H9 (cell line): ENCODE measurements around the gene SLA2. TPM values are rescaled to one million over a fixed set of nuclear protein-coding genes. Genes with fewer than 3 reads are reported as not detected.

Source experiments
- DNase-seq: peaks from one replicate; pipeline ENCODE4 v3.0.0-alpha.2; 2017
- H2AFZ ChIP-seq: one replicate; pipeline ENCODE4 v1.6.1; 2013; ENCODE audit warnings: mild to moderate bottlenecking, low read length, control low read depth, moderate library complexity
- H2AK5ac ChIP-seq: 2 replicates; pipeline ENCODE4 v1.6.1; 2013; ENCODE audit warnings: low read length, control low read depth, mixed read lengths; ENCODE audit not compliant: insufficient read length
- H2BK120ac ChIP-seq: one replicate; pipeline ENCODE4 v1.6.1; 2013; ENCODE audit warnings: low read depth, mild to moderate bottlenecking, low read length, control low read depth, inconsistent platforms; ENCODE audit not compliant: poor library complexity, severe bottlenecking
- H2BK12ac ChIP-seq: 2 replicates; pipeline ENCODE4 v1.6.1; 2013; ENCODE audit warnings: low read length, control low read depth, mixed read lengths, low read depth; ENCODE audit not compliant: insufficient read length
- H2BK15ac ChIP-seq: 2 replicates; pipeline ENCODE4 v1.6.1; 2013; ENCODE audit warnings: low read depth, low read length, control low read depth
- H2BK20ac ChIP-seq: one replicate; pipeline ENCODE4 v1.6.1; 2013; ENCODE audit warnings: low read depth, mild to moderate bottlenecking, low read length, control low read depth, inconsistent platforms; ENCODE audit not compliant: poor library complexity, severe bottlenecking
- H2BK5ac ChIP-seq: 2 replicates; pipeline ENCODE4 v1.6.1; 2013; ENCODE audit warnings: low read length, control low read depth, mixed read lengths; ENCODE audit not compliant: insufficient read length
- H3K14ac ChIP-seq: 2 replicates; pipeline ENCODE4 v1.6.1; 2013; ENCODE audit warnings: low read length, control low read depth; ENCODE audit not compliant: insufficient read depth
- H3K18ac ChIP-seq: 2 replicates; pipeline ENCODE4 v1.6.1; 2013; ENCODE audit warnings: low read depth, mild to moderate bottlenecking, mixed read lengths, low read length, control low read depth; ENCODE audit not compliant: insufficient read length
- H3K23ac ChIP-seq: 2 replicates; pipeline ENCODE4 v1.6.1; 2013; ENCODE audit warnings: low read length, control low read depth, mixed read lengths, low read depth; ENCODE audit not compliant: insufficient read length
- H3K23me2 ChIP-seq: 2 replicates; pipeline ENCODE4 v1.6.1; 2013; ENCODE audit warnings: low read depth, mild to moderate bottlenecking, mixed read lengths, low read length, control low read depth; ENCODE audit not compliant: insufficient read length, poor library complexity, severe bottlenecking
- H3K27ac ChIP-seq: 2 replicates; pipeline ENCODE4 v1.5.1; 2013; ENCODE audit warnings: low read length, control low read depth, mixed read lengths, low read depth; ENCODE audit not compliant: insufficient read length
- H3K27me3 ChIP-seq: 2 replicates; pipeline ENCODE4 v1.6.1; 2013; ENCODE audit warnings: low read length, control low read depth, inconsistent platforms; ENCODE audit not compliant: insufficient read depth
- H3K4ac ChIP-seq: 2 replicates; pipeline ENCODE4 v1.6.1; 2013; ENCODE audit warnings: low read depth, mild to moderate bottlenecking, control low read depth, inconsistent platforms, low read length, moderate library complexity
- H3K4me1 ChIP-seq: 2 replicates; pipeline ENCODE4 v1.6.1; 2013; ENCODE audit warnings: low read length, control low read depth, inconsistent platforms; ENCODE audit not compliant: insufficient read depth
- H3K4me2 ChIP-seq: 2 replicates; pipeline ENCODE4 v1.6.1; 2013; ENCODE audit warnings: low read length, control low read depth, mixed read lengths; ENCODE audit not compliant: insufficient read length, insufficient read depth
- H3K56ac ChIP-seq: 2 replicates; pipeline ENCODE4 v1.6.1; 2013; ENCODE audit warnings: low read depth, mild to moderate bottlenecking, mixed read lengths, low read length, control low read depth; ENCODE audit not compliant: insufficient read length
- H3K79me1 ChIP-seq: 2 replicates; pipeline ENCODE4 v1.6.1; 2013; ENCODE audit warnings: low read depth, mild to moderate bottlenecking, moderate library complexity, low read length, control low read depth, inconsistent platforms; ENCODE audit not compliant: insufficient read depth, poor library complexity, severe bottlenecking
- H3K79me2 ChIP-seq: 2 replicates; pipeline ENCODE4 v1.6.1; 2013; ENCODE audit warnings: low read length, control low read depth, inconsistent platforms; ENCODE audit not compliant: insufficient read depth
- H3K9ac ChIP-seq: 2 replicates; pipeline ENCODE4 v1.6.1; 2013; ENCODE audit warnings: low read length, control low read depth, mixed read lengths; ENCODE audit not compliant: insufficient read length; ENCODE audit errors: extremely low read depth
- H3K9me3 ChIP-seq: one replicate; pipeline ENCODE4 v1.6.1; 2013; ENCODE audit warnings: low read depth, low read length, inconsistent platforms; ENCODE audit not compliant: control insufficient read depth
- H3T11ph ChIP-seq: one replicate; pipeline ENCODE4 v1.6.1; 2013; ENCODE audit warnings: mild to moderate bottlenecking, low read length, control low read depth, inconsistent platforms
- H4K20me1 ChIP-seq: one replicate; pipeline ENCODE4 v1.6.1; 2013; ENCODE audit not compliant: control insufficient read depth, insufficient read length, insufficient read depth
- H4K5ac ChIP-seq: 2 replicates; pipeline ENCODE4 v1.6.1; 2013; ENCODE audit warnings: low read depth, mild to moderate bottlenecking, mixed read lengths, low read length, control low read depth; ENCODE audit not compliant: insufficient read length
- H4K8ac ChIP-seq: replicated peaks from 2 replicates; pipeline ENCODE4 v1.6.1; 2013; ENCODE audit warnings: low read length, control low read depth, mixed read lengths, low read depth; ENCODE audit not compliant: insufficient read length
- H4K91ac ChIP-seq: 2 replicates; pipeline ENCODE4 v1.6.1; 2013; ENCODE audit warnings: low read depth, mild to moderate bottlenecking, moderate library complexity, mixed read lengths, low read length, control low read depth; ENCODE audit not compliant: insufficient read length
- H3K27ac Mint-ChIP-seq, 3 experiments: 2 replicates in 2 of 3; 3 replicates in 1 of 3; pipeline ENCODE4 v1.8.0; 2020 to 2021; ENCODE audit warnings: mixed read lengths in 3 of 3, mild to moderate bottlenecking in 1 of 3, moderate library complexity in 1 of 3
- H3K27me3 Mint-ChIP-seq: 2 replicates; pipeline ENCODE4 v1.8.0; 2021; ENCODE audit warnings: low read depth, mild to moderate bottlenecking, moderate library complexity, mixed read lengths
- H3K36me3 Mint-ChIP-seq, 3 experiments: 2 replicates in 2 of 3; 3 replicates in 1 of 3; pipeline ENCODE4 v1.8.0; 2020 to 2021; ENCODE audit warnings: low read depth in 3 of 3, mixed read lengths in 3 of 3; ENCODE audit not compliant: insufficient read depth in 1 of 3
- H3K4me1 Mint-ChIP-seq, 2 experiments: 2 replicates each; pipeline ENCODE4 v1.8.0; 2020; ENCODE audit warnings: mixed read lengths in 2 of 2
- H3K4me3 Mint-ChIP-seq, 2 experiments: 2 replicates in 1 of 2; 3 replicates in 1 of 2; pipeline ENCODE4 v1.8.0; 2020 to 2021; ENCODE audit warnings: mild to moderate bottlenecking in 2 of 2, mixed read lengths in 2 of 2, moderate library complexity in 1 of 2
- H3K9me3 Mint-ChIP-seq, 2 experiments: 2 replicates in 1 of 2; 3 replicates in 1 of 2; pipeline ENCODE4 v1.8.0; 2020; ENCODE audit warnings: mild to moderate bottlenecking in 2 of 2, mixed read lengths in 2 of 2, moderate library complexity in 1 of 2
- WGBS: extraction: QIAGEN DNeasy Blood & Tissue Kit; methylation state at CpG from one replicate; pipeline ENCODE4 v1.1.7; 2013; ENCODE audit warnings: missing lambda C conversion rate, low lambda C conversion rate, mixed read lengths; ENCODE audit not compliant: insufficient read length; ENCODE audit errors: extremely low coverage; 5-methylcytosine and 5-hydroxymethylcytosine counted together
- total RNA-seq: library from RNA; stranded (reverse); gene quantifications from 2 replicates; pipeline ENCODE4 v1.2.1, GENCODE V29; 2021
- TF ChIP-seq, protein P1 (sequence below): fragments of 200-600 bp; sonication (generic); conservative IDR thresholded peaks from 3 replicates; pipeline ENCODE4 v1.8.0; 2021; ENCODE audit warnings: antibody characterized with exemption, mild to moderate bottlenecking

The SLA2 gene
- total RNA-seq, 1 experiment from 2014 or later = 0.20 TPM

DNA sequence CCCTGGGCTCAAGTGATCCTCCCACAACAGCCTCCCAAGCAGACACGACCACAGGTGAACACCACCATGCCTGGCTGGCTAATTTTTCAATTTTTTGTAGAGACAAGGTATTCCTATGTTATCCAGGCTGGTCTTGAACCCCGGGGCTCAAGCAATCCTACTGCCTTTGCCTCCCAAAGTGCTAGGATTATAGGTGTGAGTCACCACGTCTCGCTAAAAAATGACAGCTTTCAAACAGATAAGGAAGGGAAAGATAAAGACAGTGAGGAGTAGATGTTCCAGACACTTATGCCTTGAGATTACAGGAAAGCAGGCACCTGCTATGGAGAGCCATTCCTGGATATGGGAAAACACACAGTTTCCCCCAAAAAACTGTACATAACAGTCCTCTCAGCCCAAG lies 40.9 kb upstream of the SLA2 start:
- no peaks in the 10 kb centered on the region for H4K20me1 ChIP-seq
- no peak overlapping the region for H3K23ac ChIP-seq
- Mint-ChIP-seq H3K27me3 (no peaks in the 10 kb centered on the region), H3K9me3 (no peaks in the 10 kb centered on the region), H3K4me1 (no peaks in the 10 kb centered on the region), H3K4me3 (no peak overlapping the region), H3K36me3 (peaks cover 0 to 4% (median 2%) of the 10 kb centered on the region in 3 experiments; a peak in 1 of 7 replicates), H3K27ac (no peak overlapping the region; a peak in 1 of 7 replicates)
- no peak overlapping the region for H3T11ph ChIP-seq
- no peak overlapping the region for H2AK5ac ChIP-seq
- H3K14ac ChIP-seq = no peak overlapping the region
- H2BK12ac ChIP-seq = no peak overlapping the region
- no peak for DNase-seq
- TF ChIP-seq, protein P1, sequence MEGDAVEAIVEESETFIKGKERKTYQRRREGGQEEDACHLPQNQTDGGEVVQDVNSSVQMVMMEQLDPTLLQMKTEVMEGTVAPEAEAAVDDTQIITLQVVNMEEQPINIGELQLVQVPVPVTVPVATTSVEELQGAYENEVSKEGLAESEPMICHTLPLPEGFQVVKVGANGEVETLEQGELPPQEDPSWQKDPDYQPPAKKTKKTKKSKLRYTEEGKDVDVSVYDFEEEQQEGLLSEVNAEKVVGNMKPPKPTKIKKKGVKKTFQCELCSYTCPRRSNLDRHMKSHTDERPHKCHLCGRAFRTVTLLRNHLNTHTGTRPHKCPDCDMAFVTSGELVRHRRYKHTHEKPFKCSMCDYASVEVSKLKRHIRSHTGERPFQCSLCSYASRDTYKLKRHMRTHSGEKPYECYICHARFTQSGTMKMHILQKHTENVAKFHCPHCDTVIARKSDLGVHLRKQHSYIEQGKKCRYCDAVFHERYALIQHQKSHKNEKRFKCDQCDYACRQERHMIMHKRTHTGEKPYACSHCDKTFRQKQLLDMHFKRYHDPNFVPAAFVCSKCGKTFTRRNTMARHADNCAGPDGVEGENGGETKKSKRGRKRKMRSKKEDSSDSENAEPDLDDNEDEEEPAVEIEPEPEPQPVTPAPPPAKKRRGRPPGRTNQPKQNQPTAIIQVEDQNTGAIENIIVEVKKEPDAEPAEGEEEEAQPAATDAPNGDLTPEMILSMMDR = no peak
- no peaks in the 10 kb centered on the region for H3K27me3 ChIP-seq
- no peak overlapping the region for H4K91ac ChIP-seq
- no peak overlapping the region for H3K18ac ChIP-seq
- H3K56ac ChIP-seq = no peak overlapping the region
- no peak overlapping the region for H3K4ac ChIP-seq
- H2BK120ac ChIP-seq = no peak overlapping the region
- H3K27ac ChIP-seq = no peak overlapping the region
- H4K8ac ChIP-seq = no peak overlapping the region
- H3K79me1 ChIP-seq = no peaks in the 10 kb centered on the region
- H3K4me2 ChIP-seq = no peak overlapping the region
- no peak overlapping the region for H2BK20ac ChIP-seq
- H3K79me2 ChIP-seq = no peaks in the 10 kb centered on the region
- no CpG with 5 or more reads among the region's 4 CpGs for WGBS
- H3K9me3 ChIP-seq = no peaks in the 10 kb centered on the region
- no peak overlapping the region for H2AFZ ChIP-seq
- no peaks in the 10 kb centered on the region for H3K4me1 ChIP-seq
- H4K5ac ChIP-seq = no peak overlapping the region
- no peak overlapping the region for H3K9ac ChIP-seq
- no peak overlapping the region for H2BK5ac ChIP-seq
- no peak overlapping the region for H2BK15ac ChIP-seq
- no peaks in the 10 kb centered on the region for H3K23me2 ChIP-seq
